DOHH2 (cell line): Measurements from ENCODE around the gene ROS1.

Experiments used
- H3F3A ChIP-seq: fragments of 200-600 bp; sonication (generic), shearing (Covaris generic); 2 replicates; pipeline ENCODE4 v1.6.0; 2016; ENCODE audit warnings: antibody characterized with exemption, mild to moderate bottlenecking; ENCODE audit not compliant: control insufficient read depth, insufficient read depth
- H3K27ac ChIP-seq: fragments of 200-600 bp; sonication (generic); 2 replicates; pipeline ENCODE4 v1.5.1; 2014; ENCODE audit warnings: low read depth, mild to moderate bottlenecking, low read length, moderate library complexity
- H3K27me3 ChIP-seq: fragments of 200-600 bp; sonication (generic); 2 replicates; pipeline ENCODE4 v1.6.1; 2014; ENCODE audit warnings: mild to moderate bottlenecking, low read length, mixed read lengths; ENCODE audit not compliant: control insufficient read depth
- H3K36me3 ChIP-seq: fragments of 200-600 bp; sonication (generic); 2 replicates; pipeline ENCODE4 v1.6.1; 2014; ENCODE audit warnings: mild to moderate bottlenecking, low read length, moderate library complexity, mixed read lengths; ENCODE audit not compliant: control insufficient read depth
- H3K4me1 ChIP-seq: fragments of 200-600 bp; sonication (generic); 2 replicates; pipeline ENCODE4 v1.6.1; 2014; ENCODE audit warnings: mild to moderate bottlenecking, low read length, mixed read lengths; ENCODE audit not compliant: control insufficient read depth
- H3K4me2 ChIP-seq: fragments of 200-600 bp; sonication (generic); 2 replicates; pipeline ENCODE4 v1.6.0; 2014; ENCODE audit warnings: mild to moderate bottlenecking, low read length, moderate library complexity
- H3K4me3 ChIP-seq: fragments of 200-600 bp; sonication (generic); 2 replicates; pipeline ENCODE4 v1.5.1; 2014; ENCODE audit warnings: mild to moderate bottlenecking, low read length, mixed read lengths
- H3K79me2 ChIP-seq: fragments of 200-600 bp; sonication (generic); 2 replicates; pipeline ENCODE4 v1.6.1; 2014; ENCODE audit warnings: mild to moderate bottlenecking, low read length, mixed read lengths; ENCODE audit not compliant: control insufficient read depth
- H3K9me2 ChIP-seq: fragments of 200-600 bp; sonication (generic); replicated peaks from 2 replicates; pipeline ENCODE4 v1.6.1; 2014; ENCODE audit warnings: mild to moderate bottlenecking, low read length, mixed read lengths; ENCODE audit not compliant: control insufficient read depth
- H3K9me3 ChIP-seq: fragments of 200-600 bp; sonication (generic); 2 replicates; pipeline ENCODE4 v1.6.1; 2014; ENCODE audit warnings: antibody characterized with exemption, low read length, mixed read lengths; ENCODE audit not compliant: control insufficient read depth, insufficient read depth
- H4K20me1 ChIP-seq: fragments of 200-600 bp; sonication (generic); 2 replicates; pipeline ENCODE4 v1.6.0; 2014; ENCODE audit warnings: low read depth, mild to moderate bottlenecking, antibody characterized with exemption, low read length, moderate library complexity; ENCODE audit not compliant: control insufficient read depth, insufficient read depth
- CTCF ChIP-seq: fragments of 200-600 bp; sonication (generic); IDR thresholded peaks from one replicate; pipeline ENCODE4 v1.5.1; 2014; ENCODE audit warnings: antibody characterized with exemption, mild to moderate bottlenecking, low read depth, low read length; ENCODE audit not compliant: poor library complexity, severe bottlenecking
- EZH2phosphoT487 ChIP-seq: fragments of 200-600 bp; sonication (generic); IDR thresholded peaks from 2 replicates; pipeline ENCODE4 v1.6.1; 2017; ENCODE audit warnings: borderline replicate concordance, mild to moderate bottlenecking, antibody characterized with exemption, low read length, moderate library complexity, mixed read lengths

The ROS1 gene

DNA sequence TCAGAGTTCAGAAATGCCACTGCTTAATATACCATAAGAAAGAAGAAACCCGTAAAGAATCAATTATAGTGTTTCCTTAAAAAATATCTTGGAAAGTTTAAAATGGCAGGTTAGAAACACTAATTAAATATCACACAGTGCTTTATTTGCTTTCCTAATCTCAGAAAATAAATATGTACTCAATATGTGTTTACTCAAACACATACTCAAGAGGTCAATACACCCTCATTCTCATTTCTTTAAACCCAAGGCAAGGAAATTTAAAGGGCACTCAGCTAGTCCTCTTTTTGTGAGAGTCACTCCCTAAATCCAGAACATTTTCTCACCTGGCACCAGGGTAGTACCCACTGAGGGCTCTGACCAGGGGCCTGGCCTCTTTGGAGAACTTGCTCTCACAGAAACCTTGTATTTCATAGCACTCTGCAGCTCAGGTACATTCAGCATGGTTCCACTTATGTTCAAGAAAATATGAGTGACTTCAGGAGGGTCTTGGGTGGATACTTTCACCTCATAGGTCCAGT, 38.2 kb downstream of the ROS1 start:
- Histone ChIP-seq H3K36me3 (no peaks in the 10 kb centered on the region), H3K9me3 (no peaks in the 10 kb centered on the region), H4K20me1 (no peaks in the 10 kb centered on the region), H3K4me1 (no peaks in the 10 kb centered on the region), H3K9me2 (no peaks in the 10 kb centered on the region), H3K79me2 (no peaks in the 10 kb centered on the region), H3K4me3 (no peak overlapping the region), H3K27me3 (no peaks in the 10 kb centered on the region), H3K27ac (no peak overlapping the region), H3K4me2 (no peak overlapping the region), H3F3A (no peaks in the 10 kb centered on the region)
- TF ChIP-seq EZH2phosphoT487 (no peak), CTCF (no peak)

DNA sequence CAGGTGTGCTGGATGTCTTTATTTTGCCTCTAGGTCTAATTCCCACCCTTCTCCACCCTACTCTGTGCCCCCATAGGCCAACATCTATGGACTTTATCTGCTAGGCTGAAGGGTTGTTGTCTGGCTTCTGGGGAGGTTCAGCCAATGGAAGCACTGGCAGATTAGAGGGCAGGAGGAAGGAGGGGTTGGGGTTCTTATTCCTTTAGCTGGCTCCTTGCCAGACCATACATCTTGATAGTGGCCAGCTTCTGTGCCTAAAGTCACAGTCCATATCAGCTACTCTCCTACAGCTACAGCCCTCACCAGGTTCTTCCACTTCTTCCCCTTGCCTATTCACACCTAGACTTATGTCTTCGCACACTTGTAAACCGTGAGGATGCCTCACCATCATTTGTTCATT, 41.1 kb downstream of the ROS1 start:
- no peak overlapping the region for H3K4me2 ChIP-seq
- no peaks in the 10 kb centered on the region for H3F3A ChIP-seq
- no peak overlapping the region for H3K4me3 ChIP-seq
- no peaks in the 10 kb centered on the region for H3K36me3 ChIP-seq
- H4K20me1 ChIP-seq = no peaks in the 10 kb centered on the region
- no peaks in the 10 kb centered on the region for H3K27me3 ChIP-seq
- H3K9me2 ChIP-seq = no peaks in the 10 kb centered on the region
- H3K27ac ChIP-seq = no peak overlapping the region
- no peaks in the 10 kb centered on the region for H3K79me2 ChIP-seq
- no peaks in the 10 kb centered on the region for H3K4me1 ChIP-seq
- no peaks in the 10 kb centered on the region for H3K9me3 ChIP-seq
- no peak for TF ChIP-seq EZH2phosphoT487
- TF ChIP-seq CTCF = no peak

- Histone ChIP-seq H3K9me3 (no peaks in the 10 kb centered on the region), H3K4me1 (no peaks in the 10 kb centered on the region), H3K36me3 (no peaks in the 10 kb centered on the region), H4K20me1 (no peaks in the 10 kb centered on the region), H3K4me2 (no peak overlapping the region), H3K9me2 (no peaks in the 10 kb centered on the region), H3F3A (no peaks in the 10 kb centered on the region), H3K27ac (no peak overlapping the region), H3K4me3 (no peak overlapping the region), H3K79me2 (no peaks in the 10 kb centered on the region), H3K27me3 (no peaks in the 10 kb centered on the region)
- TF ChIP-seq CTCF (no peak), EZH2phosphoT487 (no peak)
These were observed 44.0 kb downstream of the ROS1 start for GRCh38 chr6:117381749-117382148.
